Upper lobe of left lung (tissue), 6 donors: ENCODE data around the gene C5orf34. TPM values are rescaled to one million over a fixed set of nuclear protein-coding genes. Genes with fewer than 3 reads are reported as not detected.
"Not testable (repeated sequence)": the region's sequence is repeated elsewhere in the genome, so short reads cannot be mapped to it uniquely, and the experiment has no call there.

ENCODE experiments used
- ATAC-seq, 2 donors: fragments of 200-7000 bp; cut with Tn5 transposase; one replicate each; pipeline ENCODE4 v1.9.1; 2022; ENCODE audit warnings: mild to moderate bottlenecking in 2 of 2, moderate library complexity in 2 of 2; ENCODE audit not compliant: low FRiP score in 2 of 2
- DNase-seq, 2 donors: peaks; one replicate each; pipeline ENCODE4 v3.0.0-alpha.2; 2019 to 2020
- H3K27ac ChIP-seq, 4 donors: fragments of 200-600 bp; sonication (generic); one replicate each; pipeline ENCODE4 v1.5.1; 2016 to 2019
- H3K27me3 ChIP-seq, 4 donors: fragments of 200-600 bp; sonication (generic); one replicate each; pipeline ENCODE4 v1.5.1; 2017 to 2019
- H3K36me3 ChIP-seq, 4 donors: fragments of 200-600 bp; sonication (generic); one replicate each; pipeline ENCODE4 v1.5.1; 2016 to 2019
- H3K4me1 ChIP-seq, 4 donors: fragments of 200-600 bp; sonication (generic); one replicate each; pipeline ENCODE4 v1.5.1; 2018 to 2019
- H3K4me3 ChIP-seq, 4 donors: fragments of 200-600 bp; sonication (generic); one replicate each; pipeline ENCODE4 v1.5.1; 2017 to 2019; ENCODE audit warnings: mild to moderate bottlenecking in 2 of 4, moderate library complexity in 1 of 4
- H3K9me3 ChIP-seq, 4 donors: fragments of 200-600 bp; sonication (generic); one replicate each; pipeline ENCODE4 v1.5.1; 2018 to 2019
- EP300 ChIP-seq, 4 donors: sonication (generic); formaldehyde crosslinking; IDR thresholded peaks; one replicate each; pipeline ENCODE4 v1.5.1; 2017; ENCODE audit warnings: antibody characterized with exemption in 4 of 4, control low read depth in 2 of 4
- POLR2A ChIP-seq, 4 donors: fragments of 450-650 bp; IDR thresholded peaks; one replicate each; pipeline ENCODE4 v1.5.1; 2016 to 2017; ENCODE audit warnings: antibody characterized with exemption in 4 of 4, mild to moderate bottlenecking in 2 of 4
- POLR2AphosphoS5 ChIP-seq, 2 donors: sonication (generic); formaldehyde crosslinking; IDR thresholded peaks; one replicate each; pipeline ENCODE4 v1.5.1; 2017; ENCODE audit warnings: antibody characterized with exemption in 2 of 2
- WGBS, 2 donors: methylation state at CpG; one replicate each; pipeline ENCODE4 v1.1.5; 2017 to 2018; 5-methylcytosine and 5-hydroxymethylcytosine counted together
- total RNA-seq, 6 donors: library from RNA; depleted of rRNA in 4 of 6; stranded (reverse); fragments of >200 nt in 4 of 6; gene quantifications; one replicate each; pipeline versions ENCODE4 v1.1.0 to v1.2.1, GENCODE V29; 2016 to 2021
- TF ChIP-seq, protein P1 (sequence below), 6 experiments: fragments of 450-650 bp in 4 of 6; fragments of 200-600 bp in 2 of 6; sonication (generic) in 2 of 6; IDR thresholded peaks; one replicate each; pipeline ENCODE4 v1.5.1; 2016 to 2019; ENCODE audit warnings: antibody characterized with exemption in 6 of 6
- donor health status: DM: no; HTN: no; CAD: no; lungs with moderate emphysema.
- donor health status: DM: no; HTN: yes; CAD: no; lungs with severe emphysema.

Gene C5orf34
- total RNA-seq, 6 donors from 2014 or later: 0.79 to 2.1 (median 1.1) TPM

DNA sequence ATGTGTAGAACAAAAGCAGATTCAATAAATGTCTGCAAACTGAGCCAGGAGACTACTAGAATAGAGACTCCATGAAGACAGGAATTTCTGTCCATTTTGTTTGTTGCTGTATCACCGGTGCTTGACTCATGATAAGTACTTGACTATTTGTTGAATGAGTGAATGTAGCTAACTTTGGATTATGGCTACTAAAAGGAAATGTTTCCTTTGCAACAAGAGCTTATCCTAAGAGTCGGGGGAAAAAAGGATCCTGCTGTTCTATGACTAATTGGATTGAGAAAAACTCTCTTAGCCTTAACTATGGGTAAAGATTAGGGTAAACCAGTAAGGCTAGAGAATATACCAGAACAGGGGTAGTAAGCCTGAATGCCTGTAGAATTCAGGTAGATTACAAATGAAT lies 38.4 kb upstream of the C5orf34 start:
- no peak for DNase-seq
- Histone ChIP-seq H3K27ac (no peak overlapping the region), H3K27me3 (no peaks in the 10 kb centered on the region), H3K36me3 (peaks cover 0 to 25% (median 8%) of the 10 kb centered on the region in 4 donors), H3K4me3 (no peak overlapping the region), H3K4me1 (peaks cover 31 to 46% (median 39%) of the 10 kb centered on the region in 4 donors), H3K9me3 (no peaks in the 10 kb centered on the region)
- no peak for ATAC-seq
- WGBS, 2 donors: 60 to 69% methylated on average over 2 of the region's 2 CpGs
- TF ChIP-seq EP300 (IDR thresholded peaks at IDR 0.05): no peak
- TF ChIP-seq POLR2AphosphoS5 (IDR thresholded peaks at IDR 0.05): no peak
- TF ChIP-seq, protein P1, sequence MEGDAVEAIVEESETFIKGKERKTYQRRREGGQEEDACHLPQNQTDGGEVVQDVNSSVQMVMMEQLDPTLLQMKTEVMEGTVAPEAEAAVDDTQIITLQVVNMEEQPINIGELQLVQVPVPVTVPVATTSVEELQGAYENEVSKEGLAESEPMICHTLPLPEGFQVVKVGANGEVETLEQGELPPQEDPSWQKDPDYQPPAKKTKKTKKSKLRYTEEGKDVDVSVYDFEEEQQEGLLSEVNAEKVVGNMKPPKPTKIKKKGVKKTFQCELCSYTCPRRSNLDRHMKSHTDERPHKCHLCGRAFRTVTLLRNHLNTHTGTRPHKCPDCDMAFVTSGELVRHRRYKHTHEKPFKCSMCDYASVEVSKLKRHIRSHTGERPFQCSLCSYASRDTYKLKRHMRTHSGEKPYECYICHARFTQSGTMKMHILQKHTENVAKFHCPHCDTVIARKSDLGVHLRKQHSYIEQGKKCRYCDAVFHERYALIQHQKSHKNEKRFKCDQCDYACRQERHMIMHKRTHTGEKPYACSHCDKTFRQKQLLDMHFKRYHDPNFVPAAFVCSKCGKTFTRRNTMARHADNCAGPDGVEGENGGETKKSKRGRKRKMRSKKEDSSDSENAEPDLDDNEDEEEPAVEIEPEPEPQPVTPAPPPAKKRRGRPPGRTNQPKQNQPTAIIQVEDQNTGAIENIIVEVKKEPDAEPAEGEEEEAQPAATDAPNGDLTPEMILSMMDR (IDR thresholded peaks at IDR 0.05): no peak
- no peak for TF ChIP-seq POLR2A (IDR thresholded peaks at IDR 0.05)

DNA sequence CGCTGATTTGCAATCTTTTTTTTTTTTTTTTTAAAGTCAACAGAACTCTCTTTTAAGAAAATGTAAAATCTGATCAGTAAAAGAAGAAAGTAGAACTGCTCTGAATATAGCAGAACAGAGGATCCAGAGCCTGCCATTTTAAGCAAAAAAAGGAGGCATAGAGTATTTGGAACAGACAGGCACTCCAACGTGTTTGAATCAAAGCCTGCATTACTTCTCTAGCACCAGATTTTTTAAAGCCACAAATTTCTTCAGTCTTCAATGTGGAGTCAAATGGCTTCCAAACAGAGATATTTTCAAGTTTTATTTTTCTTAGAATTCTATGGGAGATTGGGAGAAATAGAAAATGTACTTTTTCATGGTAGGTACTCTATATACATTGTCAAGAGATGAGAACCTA lies 36.8 kb upstream of the C5orf34 start:
- 57 to 75% methylated on average over 2 of the region's 2 CpGs for WGBS, 2 donors
- Histone ChIP-seq H3K36me3 (peaks cover 0 to 39% (median 16%) of the 10 kb centered on the region in 4 donors), H3K27me3 (no peaks in the 10 kb centered on the region), H3K9me3 (no peaks in the 10 kb centered on the region), H3K4me3 (no peak overlapping the region), H3K27ac (no peak overlapping the region), H3K4me1 (peaks cover 24 to 38% (median 34%) of the 10 kb centered on the region in 4 donors)
- ATAC-seq: no peak
- DNase-seq: no peak
- TF ChIP-seq POLR2AphosphoS5 (IDR thresholded peaks at IDR 0.05) (no peak), EP300 (IDR thresholded peaks at IDR 0.05) (no peak)
- TF ChIP-seq, protein P1 (IDR thresholded peaks at IDR 0.05): no peak

DNA sequence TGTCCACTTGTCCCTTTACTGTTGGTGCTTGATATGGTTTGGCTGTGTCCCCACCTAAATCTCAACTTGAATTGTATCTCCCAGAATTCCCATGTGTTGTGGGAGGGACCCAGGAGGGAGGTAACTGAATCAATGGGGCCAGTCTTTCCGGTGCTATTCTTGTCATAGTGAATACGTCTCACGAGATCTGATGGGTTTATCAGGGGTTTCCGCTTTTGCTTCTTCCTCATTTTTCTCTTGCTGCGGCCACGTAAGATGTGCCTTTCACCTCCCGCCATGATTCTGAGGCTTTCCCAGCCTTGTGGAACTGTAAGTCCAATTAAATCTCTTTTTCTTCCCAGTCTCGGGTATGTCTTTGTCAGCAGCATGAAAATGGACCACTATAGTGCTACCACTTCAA lies 34.3 kb upstream of the C5orf34 start:
- H3K36me3 ChIP-seq: peaks cover 10 to 63% (median 35%) of the 10 kb centered on the region in 4 donors
- ATAC-seq, H3K27ac ChIP-seq, H3K4me3 ChIP-seq, H3K27me3 ChIP-seq, DNase-seq, H3K9me3 ChIP-seq: not testable (repeated sequence)
- peaks cover 9 to 20% (median 18%) of the 10 kb centered on the region in 4 donors for H3K4me1 ChIP-seq
- WGBS, 2 donors: 83 to 96% methylated on average over 8 of the region's 8 CpGs

DNA sequence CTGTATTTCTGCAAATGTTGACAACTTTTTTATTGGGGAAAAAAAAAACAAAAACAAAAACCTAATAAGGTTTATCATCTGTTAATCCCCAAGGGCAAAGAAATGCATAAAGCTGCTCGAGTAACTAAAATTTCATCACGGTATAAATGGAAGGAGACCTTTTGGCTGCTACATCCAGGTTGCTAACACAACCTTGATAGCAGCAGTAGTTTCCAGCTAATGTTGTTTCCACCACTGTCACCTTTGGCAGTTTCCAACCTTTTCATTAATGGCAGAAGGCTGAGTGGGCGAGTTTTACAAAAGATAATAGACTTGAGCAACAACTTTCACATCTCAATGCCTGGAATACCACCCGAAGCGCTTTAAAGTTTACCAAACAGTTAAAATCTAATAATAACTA lies 33.4 kb upstream of the C5orf34 start:
- TF ChIP-seq, protein P1 (IDR thresholded peaks at IDR 0.05): no peak
- TF ChIP-seq POLR2AphosphoS5 (IDR thresholded peaks at IDR 0.05): no peak
- TF ChIP-seq EP300 (IDR thresholded peaks at IDR 0.05): no peak
- Histone ChIP-seq H3K27me3 (no peaks in the 10 kb centered on the region), H3K27ac (no peak overlapping the region), H3K4me3 (no peak overlapping the region), H3K9me3 (no peaks in the 10 kb centered on the region), H3K36me3 (peaks cover 10 to 71% (median 37%) of the 10 kb centered on the region in 4 donors), H3K4me1 (peaks cover 3 to 11% (median 10%) of the 10 kb centered on the region in 4 donors)
- no peak for ATAC-seq
- 92 to 94% methylated on average over 5 of the region's 5 CpGs for WGBS, 2 donors
- DNase-seq: no peak

DNA sequence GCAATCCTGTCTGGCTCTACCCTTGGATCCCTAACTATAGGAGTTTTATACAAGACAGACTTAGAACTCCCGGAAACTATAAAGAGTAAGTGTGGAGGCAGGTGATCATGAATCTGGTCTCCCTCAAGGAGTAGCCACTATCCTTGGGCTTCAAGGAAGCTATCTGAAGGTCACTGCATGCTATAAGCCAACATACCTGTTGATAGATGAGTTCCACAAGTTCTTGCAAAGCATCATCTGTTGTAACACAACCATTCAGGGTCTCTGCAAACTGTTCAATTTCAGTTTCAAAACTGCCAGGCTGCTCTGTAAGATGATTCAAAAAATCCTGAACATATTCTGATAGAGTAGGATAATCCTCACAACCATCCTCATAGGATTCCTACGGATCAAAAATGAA lies 32.6 kb upstream of the C5orf34 start:
- DNase-seq (no peak), ATAC-seq (no peak)
- Histone ChIP-seq H3K4me1 (peaks cover under 1 to 8% (median 3%) of the 10 kb centered on the region in 4 donors), H3K27me3 (no peaks in the 10 kb centered on the region), H3K36me3 (peaks cover 10 to 79% (median 43%) of the 10 kb centered on the region in 4 donors), H3K4me3 (no peak overlapping the region), H3K27ac (no peak overlapping the region), H3K9me3 (no peaks in the 10 kb centered on the region)
- TF ChIP-seq POLR2AphosphoS5 (IDR thresholded peaks at IDR 0.05) (no peak), POLR2A (IDR thresholded peaks at IDR 0.05) (no peak), EP300 (IDR thresholded peaks at IDR 0.05) (no peak)
- TF ChIP-seq, protein P1 (IDR thresholded peaks at IDR 0.05): no peak
- WGBS, 2 donors: 94 to 100% methylated on average over 2 of the region's 2 CpGs
